Right ventricle myocardium superior (tissue), 1 donor: ENCODE results near the gene SPRY4. TPM values are rescaled to one million over a fixed set of nuclear protein-coding genes. Genes with fewer than 3 reads are reported as not detected.

Source experiments
- ATAC-seq: fragments of 200-7000 bp; cut with Tn5 transposase; one replicate; pipeline ENCODE4 v1.9.1; 2020; ENCODE audit warnings: mild to moderate bottlenecking; ENCODE audit not compliant: poor library complexity
- DNase-seq: peaks from one replicate; pipeline ENCODE4 v3.0.0-alpha.2; 2020
- intact Hi-C: fragments of 100-400 bp; cut with DNase I; formaldehyde crosslinking; loops from one replicate; pipeline ENCODE4 v1.11.2; 2022
- total RNA-seq: library from RNA; stranded (reverse); fragmentation: NEBNext Ultra II Directional; extraction: Animal tissue kit (Norgen Biotek cat#: 25700); gene quantifications from one replicate; pipeline ENCODE4 v1.2.1, GENCODE V29; 2021
- donor health status: DM: no; HTN: yes; CAD: no; lungs with severe emphysema.

Gene SPRY4
- total RNA-seq, 1 donor from 2014 or later = 9.7 TPM

- intact Hi-C loops = loop anchor here (5.0 to 10.0 kb wide), 2 partner anchors 165 to 228 kb away; no protein-coding TSS in a partner anchor
Observed at GRCh38 chr5:142319560-142320429, 5.0 kb downstream of the SPRY4 start.

GRCh38 chr5:142319105-142319504, 5.7 kb downstream of the SPRY4 start:
- intact Hi-C loops = loop anchor here (10.0 kb wide), 1 partner anchor 164 kb away; no protein-coding TSS in a partner anchor
- no peak for DNase-seq
- no peak for ATAC-seq

More at GRCh38 chr5:142319560-142320429, 5.0 kb downstream of the SPRY4 start:
- DNase-seq (no peak), ATAC-seq (no peak)

GRCh38 chr5:142317753-142318152, 7.1 kb downstream of the SPRY4 start:
- intact Hi-C loops = loop anchor here (10.0 kb wide), 1 partner anchor 163 kb away; no protein-coding TSS in a partner anchor
- no peak for DNase-seq
- no peak for ATAC-seq

GRCh38 chr5:142317173-142317572, 7.6 kb downstream of the SPRY4 start:
- no peak for DNase-seq
- intact Hi-C loops = loop anchor here (10.0 kb wide), 1 partner anchor 162 kb away; no protein-coding TSS in a partner anchor
- ATAC-seq = peak; percentile 34

GRCh38 chr5:142316681-142317080, 8.1 kb downstream of the SPRY4 start:
- no peak for ATAC-seq
- no peak for DNase-seq
- intact Hi-C loops = loop anchor here (10.0 kb wide), 1 partner anchor 162 kb away; no protein-coding TSS in a partner anchor

GRCh38 chr5:142316051-142316450, 8.8 kb downstream of the SPRY4 start:
- DNase-seq = no peak
- ATAC-seq = peak; percentile 47
- intact Hi-C loops = loop anchor here (10.0 kb wide), 1 partner anchor 161 kb away; no protein-coding TSS in a partner anchor

- no peak for ATAC-seq
- intact Hi-C loops = loop anchor here (10.0 kb wide), 1 partner anchor 160 kb away; no protein-coding TSS in a partner anchor
- DNase-seq = no peak
Observed at GRCh38 chr5:142315096-142315900, 9.5 kb downstream of the SPRY4 start.

GRCh38 chr5:142314606-142315005, 10.2 kb downstream of the SPRY4 start:
- intact Hi-C loops = loop anchor here (10.0 kb wide), 1 partner anchor 160 kb away; no protein-coding TSS in a partner anchor
- ATAC-seq = no peak
- no peak for DNase-seq

GRCh38 chr5:142314109-142314508, 10.7 kb downstream of the SPRY4 start:
- no peak for ATAC-seq
- intact Hi-C loops = loop anchor here (10.0 kb wide), 1 partner anchor 159 kb away; no protein-coding TSS in a partner anchor
- DNase-seq = no peak

- intact Hi-C loops = loop anchor here (10.0 kb wide), 1 partner anchor 159 kb away; no protein-coding TSS in a partner anchor
- peak; percentile 17 for ATAC-seq
- DNase-seq = no peak
Observed at GRCh38 chr5:142313682-142314081, 11.1 kb downstream of the SPRY4 start.

GRCh38 chr5:142313275-142313674, 11.5 kb downstream of the SPRY4 start:
- no peak for DNase-seq
- intact Hi-C loops = loop anchor here (10.0 kb wide), 1 partner anchor 158 kb away; no protein-coding TSS in a partner anchor
- ATAC-seq = no peak

- no peak for ATAC-seq
- intact Hi-C loops = loop anchor here (10.0 kb wide), 1 partner anchor 158 kb away; no protein-coding TSS in a partner anchor
- no peak for DNase-seq
Observed at GRCh38 chr5:142312399-142312798, 12.4 kb downstream of the SPRY4 start.

- intact Hi-C loops = loop anchor here (10.0 kb wide), 1 partner anchor 157 kb away; no protein-coding TSS in a partner anchor
- DNase-seq (no peak), ATAC-seq (no peak)
Observed at GRCh38 chr5:142311725-142312124, 13.1 kb downstream of the SPRY4 start.

- ATAC-seq = no peak
- intact Hi-C loops = loop anchor here (10.0 kb wide), 1 partner anchor 156 kb away; no protein-coding TSS in a partner anchor
- no peak for DNase-seq
Observed at GRCh38 chr5:142310803-142311202, 14.0 kb downstream of the SPRY4 start.

GRCh38 chr5:142309747-142310318, 15.0 kb downstream of the SPRY4 start:
- ATAC-seq = no peak
- no peak for DNase-seq
- intact Hi-C loops = loop anchor here (10.0 kb wide), 1 partner anchor 155 kb away; no protein-coding TSS in a partner anchor

GRCh38 chr5:142308358-142308757, 16.5 kb downstream of the SPRY4 start:
- intact Hi-C loops = no loop called here
- ATAC-seq (no peak), DNase-seq (no peak)

- DNase-seq (no peak), ATAC-seq (no peak)
- intact Hi-C loops = no loop called here
Observed at GRCh38 chr5:142307146-142307890, 17.5 kb downstream of the SPRY4 start.

- intact Hi-C loops = no loop called here
- ATAC-seq = no peak
- no peak for DNase-seq
Observed at GRCh38 chr5:142306077-142306502, 18.7 kb downstream of the SPRY4 start.
